Measurements from ENCODE around the gene SERPINH1. TPM values are rescaled to one million over a fixed set of nuclear protein-coding genes. Genes with fewer than 3 reads are reported as not detected.
A peak's percentile ranks its signal among the peaks of the same experiment; 100 is the strongest.

The SERPINH1 gene
- 154 TPM for polyA plus RNA-seq
- long read RNA-seq, donor 1, transcript SERPINH1-201 (5 exons, 2,225 nt): major isoform, 50 of 114 reads
- long read RNA-seq, donor 1, partial matches to known transcripts: 63 of 114 reads
- long read RNA-seq, donor 1, other reads (novel, unspliced or antisense): 0 of 114 reads
- long read RNA-seq, donor 2, transcript SERPINH1-201 (5 exons, 2,225 nt): major isoform, 64 of 103 reads
- long read RNA-seq, donor 2, partial matches to known transcripts: 37 of 103 reads
- long read RNA-seq, donor 2, other reads (novel, unspliced or antisense): 0 of 103 reads
- long read RNA-seq, donor 3: 0 reads
- long read RNA-seq, donor 4, transcript SERPINH1-201 (5 exons, 2,225 nt): major isoform, 10 of 11 reads
- long read RNA-seq, donor 4, partial matches to known transcripts: 0 of 11 reads
- long read RNA-seq, donor 4, other reads (novel, unspliced or antisense): 0 of 11 reads
- long read RNA-seq, donor 5, transcript SERPINH1-201 (5 exons, 2,225 nt): major isoform, 48 of 115 reads
- long read RNA-seq, donor 5, partial matches to known transcripts: 67 of 115 reads
- long read RNA-seq, donor 5, other reads (novel, unspliced or antisense): 0 of 115 reads
- long read RNA-seq, donor 6, transcript SERPINH1-201 (5 exons, 2,225 nt): major isoform, 53 of 172 reads
- long read RNA-seq, donor 6, partial matches to known transcripts: 119 of 172 reads
- long read RNA-seq, donor 6, other reads (novel, unspliced or antisense): 0 of 172 reads
- long read RNA-seq, donor 7, transcript SERPINH1-201 (5 exons, 2,225 nt): major isoform, 35 of 113 reads
- long read RNA-seq, donor 7, partial matches to known transcripts: 76 of 113 reads
- long read RNA-seq, donor 7, other reads (novel, unspliced or antisense): 0 of 113 reads
- long read RNA-seq, donor 8, transcript SERPINH1-201 (5 exons, 2,225 nt): major isoform, 59 of 93 reads
- long read RNA-seq, donor 8, partial matches to known transcripts: 30 of 93 reads
- long read RNA-seq, donor 8, other reads (novel, unspliced or antisense): 0 of 93 reads
- long read RNA-seq, donor 9, transcript SERPINH1-201 (5 exons, 2,225 nt): major isoform, 46 of 65 reads
- long read RNA-seq, donor 9, partial matches to known transcripts: 17 of 65 reads
- long read RNA-seq, donor 9, other reads (novel, unspliced or antisense): 0 of 65 reads
- long read RNA-seq, donor 10, transcript SERPINH1-201 (5 exons, 2,225 nt): major isoform, 54 of 144 reads
- long read RNA-seq, donor 10, partial matches to known transcripts: 87 of 144 reads
- long read RNA-seq, donor 10, other reads (novel, unspliced or antisense): 0 of 144 reads
- long read RNA-seq, donor 11, transcript SERPINH1-201 (5 exons, 2,225 nt): major isoform, 50 of 57 reads
- long read RNA-seq, donor 11, partial matches to known transcripts: 5 of 57 reads
- long read RNA-seq, donor 11, other reads (novel, unspliced or antisense): 0 of 57 reads

GRCh38 chr11:75562048-75562835 lies at the start of gene SERPINH1:
TSS of gene SERPINH1 (plus strand) at chr11:75562253. CDS start at chr11:75566350, 4,097 bp downstream.
- H3K4me3 ChIP-seq (ENCODE audit: low read length): peak within 1 kb of the TSS; percentile 97
- peaks cover 65% of the 10 kb centered on the region for H3K4me1 ChIP-seq (ENCODE audit: control insufficient read depth, insufficient read depth, low read length)
- no peaks in the 10 kb centered on the region for H3K27me3 ChIP-seq (ENCODE audit: control insufficient read depth, insufficient read depth, low read length)
- H3K9me3 ChIP-seq (ENCODE audit: control insufficient read depth, low read depth, low read length): peaks cover 2% of the 10 kb centered on the region
- DNase-seq: peak; percentile 83 to 91
- WGBS (ENCODE audit: insufficient coverage, low lambda C conversion rate): no CpG with 5 or more reads among the region's 51 CpGs
- peaks cover 8% of the 10 kb centered on the region for H3K36me3 ChIP-seq (ENCODE audit: control insufficient read depth, insufficient read depth, low read length)
- peak within 1 kb of the TSS; percentile 98 for H3K27ac ChIP-seq (ENCODE audit: low read length)

- WGBS (ENCODE audit: insufficient coverage, low lambda C conversion rate): no CpG with 5 or more reads among the region's 5 CpGs
- DNase-seq: peak in 1 of 2 donors; percentile 70
- H3K4me1 ChIP-seq (ENCODE audit: control insufficient read depth, insufficient read depth, low read length): peaks cover 87% of the 10 kb centered on the region
Observed at GRCh38 chr11:75513250-75513649, 48.8 kb upstream of the SERPINH1 start.

GRCh38 chr11:75514596-75514995 lies 47.5 kb upstream of the SERPINH1 start:
- no peaks in the 10 kb centered on the region for H3K27me3 ChIP-seq (ENCODE audit: control insufficient read depth, insufficient read depth, low read length)
- H3K27ac ChIP-seq (ENCODE audit: low read length): no peak overlapping the region
- no peak overlapping the region for H3K4me3 ChIP-seq (ENCODE audit: low read length)
- peaks cover 85% of the 10 kb centered on the region for H3K4me1 ChIP-seq (ENCODE audit: control insufficient read depth, insufficient read depth, low read length)
- DNase-seq: no peak
- H3K9me3 ChIP-seq (ENCODE audit: control insufficient read depth, low read depth, low read length): peaks cover 4% of the 10 kb centered on the region
- peaks cover 17% of the 10 kb centered on the region for H3K36me3 ChIP-seq (ENCODE audit: control insufficient read depth, insufficient read depth, low read length)

More at GRCh38 chr11:75513250-75513649, 48.8 kb upstream of the SERPINH1 start:
- Histone ChIP-seq H3K4me3 (ENCODE audit: low read length) (no peak overlapping the region), H3K9me3 (ENCODE audit: control insufficient read depth, low read depth, low read length) (peaks cover 4% of the 10 kb centered on the region), H3K27ac (ENCODE audit: low read length) (peak overlapping the region; percentile 25), H3K36me3 (ENCODE audit: control insufficient read depth, insufficient read depth, low read length) (peaks cover 17% of the 10 kb centered on the region), H3K27me3 (ENCODE audit: control insufficient read depth, insufficient read depth, low read length) (no peaks in the 10 kb centered on the region)

GRCh38 chr11:75516140-75516539 lies 45.9 kb upstream of the SERPINH1 start:
- peaks cover 88% of the 10 kb centered on the region for H3K4me1 ChIP-seq (ENCODE audit: control insufficient read depth, insufficient read depth, low read length)
- no peak overlapping the region for H3K27ac ChIP-seq (ENCODE audit: low read length)
- WGBS (ENCODE audit: insufficient coverage, low lambda C conversion rate): no CpG with 5 or more reads among the region's 3 CpGs
- no peak overlapping the region for H3K4me3 ChIP-seq (ENCODE audit: low read length)
- no peaks in the 10 kb centered on the region for H3K27me3 ChIP-seq (ENCODE audit: control insufficient read depth, insufficient read depth, low read length)
- DNase-seq: no peak
- H3K36me3 ChIP-seq (ENCODE audit: control insufficient read depth, insufficient read depth, low read length): peaks cover 17% of the 10 kb centered on the region
- H3K9me3 ChIP-seq (ENCODE audit: control insufficient read depth, low read depth, low read length): peaks cover 4% of the 10 kb centered on the region

GRCh38 chr11:75516886-75517285 lies 45.2 kb upstream of the SERPINH1 start:
- WGBS (ENCODE audit: insufficient coverage, low lambda C conversion rate): no CpG with 5 or more reads among the region's 7 CpGs
- Histone ChIP-seq H3K27ac (ENCODE audit: low read length) (peak overlapping the region; percentile 69), H3K4me1 (ENCODE audit: control insufficient read depth, insufficient read depth, low read length) (peaks cover 87% of the 10 kb centered on the region)

GRCh38 chr11:75518204-75518549 lies 43.9 kb upstream of the SERPINH1 start:
- peaks cover 90% of the 10 kb centered on the region for H3K4me1 ChIP-seq (ENCODE audit: control insufficient read depth, insufficient read depth, low read length)
- peaks cover 17% of the 10 kb centered on the region for H3K36me3 ChIP-seq (ENCODE audit: control insufficient read depth, insufficient read depth, low read length)
- H3K27ac ChIP-seq (ENCODE audit: low read length): peak overlapping the region; percentile 69
- H3K27me3 ChIP-seq (ENCODE audit: control insufficient read depth, insufficient read depth, low read length): no peaks in the 10 kb centered on the region
- DNase-seq: no peak
- no peak overlapping the region for H3K4me3 ChIP-seq (ENCODE audit: low read length)
- H3K9me3 ChIP-seq (ENCODE audit: control insufficient read depth, low read depth, low read length): peaks cover 4% of the 10 kb centered on the region
- no CpG with 5 or more reads among the region's 3 CpGs for WGBS (ENCODE audit: insufficient coverage, low lambda C conversion rate)

More at GRCh38 chr11:75516886-75517285, 45.2 kb upstream of the SERPINH1 start:
- H3K27me3 ChIP-seq (ENCODE audit: control insufficient read depth, insufficient read depth, low read length): no peaks in the 10 kb centered on the region
- peaks cover 17% of the 10 kb centered on the region for H3K36me3 ChIP-seq (ENCODE audit: control insufficient read depth, insufficient read depth, low read length)
- H3K4me3 ChIP-seq (ENCODE audit: low read length): no peak overlapping the region
- peaks cover 4% of the 10 kb centered on the region for H3K9me3 ChIP-seq (ENCODE audit: control insufficient read depth, low read depth, low read length)
- no peak for DNase-seq

GRCh38 chr11:75518771-75519653 lies 43.0 kb upstream of the SERPINH1 start:
- WGBS (ENCODE audit: insufficient coverage, low lambda C conversion rate): 71% methylated on average over 1 of the region's 9 CpGs
- DNase-seq: no peak
- H3K36me3 ChIP-seq (ENCODE audit: control insufficient read depth, insufficient read depth, low read length): peaks cover 17% of the 10 kb centered on the region
- H3K27me3 ChIP-seq (ENCODE audit: control insufficient read depth, insufficient read depth, low read length): no peaks in the 10 kb centered on the region
- peak overlapping the region; percentile 69 for H3K27ac ChIP-seq (ENCODE audit: low read length)
- peaks cover 4% of the 10 kb centered on the region for H3K9me3 ChIP-seq (ENCODE audit: control insufficient read depth, low read depth, low read length)
- H3K4me3 ChIP-seq (ENCODE audit: low read length): no peak overlapping the region
- peaks cover 90% of the 10 kb centered on the region for H3K4me1 ChIP-seq (ENCODE audit: control insufficient read depth, insufficient read depth, low read length)

GRCh38 chr11:75520688-75521087 lies 41.4 kb upstream of the SERPINH1 start:
- H3K9me3 ChIP-seq (ENCODE audit: control insufficient read depth, low read depth, low read length): peaks cover 4% of the 10 kb centered on the region
- peaks cover 9% of the 10 kb centered on the region for H3K36me3 ChIP-seq (ENCODE audit: control insufficient read depth, insufficient read depth, low read length)
- H3K4me3 ChIP-seq (ENCODE audit: low read length): no peak overlapping the region
- H3K27me3 ChIP-seq (ENCODE audit: control insufficient read depth, insufficient read depth, low read length): peaks cover 10% of the 10 kb centered on the region
- H3K4me1 ChIP-seq (ENCODE audit: control insufficient read depth, insufficient read depth, low read length): peaks cover 75% of the 10 kb centered on the region
- no peak for DNase-seq
- whole genome bisulfite sequencing (ENCODE audit: insufficient coverage, low lambda C conversion rate): no CpG with 5 or more reads among the region's 7 CpGs
- H3K27ac ChIP-seq (ENCODE audit: low read length): no peak overlapping the region

All from large intestine (tissue), 12 donors.